HepG2 (cell line): ENCODE measurements around the gene RBM26. TPM values are rescaled to one million over a fixed set of nuclear protein-coding genes. Genes with fewer than 3 reads are reported as not detected.
A peak's percentile ranks its signal among the peaks of the same experiment; 100 is the strongest.

Source experiments
- ATAC-seq: fragments of 200-7000 bp; cut with Tn5 transposase; 3 replicates; pipeline ENCODE4 v1.9.1; 2020; ENCODE audit warnings: mild to moderate bottlenecking, moderate library complexity
- BruUV-seq: library from RNA; stranded (reverse); fragments of 400-500 nt; replicated peaks from 2 replicates; lab custom pipeline; 2021; lab: Mats Ljungman, UMichigan
- CTCF ChIA-PET: fragments of 300-600 bp; formaldehyde crosslinking; extraction: SDS; loops from one replicate; lab custom pipeline; 2021; ENCODE audit warnings: low total read pairs, inconsistent platforms, low intra/inter-chr PET ratio; lab: Yijun Ruan, JAX
- POLR2A ChIA-PET: fragments of 350-600 bp; sonication (Branson Sonifier 250); formaldehyde crosslinking; loops from one replicate; lab custom pipeline; 2020; ENCODE audit warnings: antibody characterized with exemption, inconsistent platforms; lab: Yijun Ruan, JAX
- DNase-seq: peaks from one replicate; pipeline ENCODE4 v3.0.0-alpha.2; 2015; ENCODE audit warnings: low spot score
- FAIRE-seq: peaks from 3 replicates; lab custom pipeline; 2011; peaks lifted over from hg19 to GRCh38; lab: Jason Lieb, UNC
- H2AFZ ChIP-seq: one replicate; pipeline ENCODE4 v1.6.1; 2011; ENCODE audit warnings: low read length, inconsistent platforms
- H3K27ac ChIP-seq: fragments of 300-600 bp; 3 replicates; pipeline ENCODE4 v1.8.0; 2011; ENCODE audit warnings: mixed run types, mild to moderate bottlenecking, mixed read lengths, low read length, inconsistent platforms; ENCODE audit not compliant: insufficient read depth; ENCODE audit errors: extremely low read length
- H3K27me3 ChIP-seq, 2 experiments: fragments of 200-600 bp in 1 of 2; 2 replicates in 1 of 2; 3 replicates in 1 of 2; pipeline versions ENCODE4 v1.6.0 to v1.8.0; 2011; ENCODE audit warnings: low read length in 2 of 2, mild to moderate bottlenecking in 2 of 2, moderate library complexity in 2 of 2, inconsistent platforms in 1 of 2; ENCODE audit not compliant: insufficient read depth in 2 of 2, control insufficient read depth in 1 of 2
- H3K36me3 ChIP-seq, 2 experiments: fragments of 200-600 bp in 1 of 2; replicated peaks in 1 of 2; 2 replicates in 1 of 2; 3 replicates in 1 of 2; pipeline versions ENCODE4 v1.5.1 to v1.8.0; 2011; ENCODE audit warnings: low read length in 2 of 2, inconsistent platforms in 1 of 2; ENCODE audit not compliant: insufficient read depth in 2 of 2, control insufficient read depth in 1 of 2
- H3K4me1 ChIP-seq: 2 replicates; pipeline ENCODE4 v1.5.1; 2012; ENCODE audit warnings: low read length, inconsistent platforms; ENCODE audit not compliant: insufficient read depth
- H3K4me2 ChIP-seq: 2 replicates; pipeline ENCODE4 v1.6.0; 2011; ENCODE audit warnings: low read depth, low read length, inconsistent platforms
- H3K4me3 ChIP-seq, 3 experiments: fragments of 200-600 bp in 1 of 3; sonication (generic), shearing (Covaris generic) in 1 of 3; replicated peaks in 1 of 3; 2 replicates each; pipeline ENCODE4 v1.5.1; 2011 to 2016; ENCODE audit warnings: low read length in 3 of 3, inconsistent platforms in 2 of 3, low read depth in 2 of 3, mild to moderate bottlenecking in 2 of 3, control low read depth in 1 of 3, mixed read lengths in 1 of 3; ENCODE audit not compliant: insufficient read depth in 1 of 3
- H3K79me2 ChIP-seq: one replicate; pipeline ENCODE4 v1.6.1; 2011; ENCODE audit warnings: low read length, inconsistent platforms; ENCODE audit not compliant: insufficient read depth
- H3K9ac ChIP-seq: 2 replicates; pipeline ENCODE4 v1.6.0; 2011; ENCODE audit warnings: mild to moderate bottlenecking, low read depth, low read length, inconsistent platforms; ENCODE audit not compliant: insufficient read depth
- H3K9me3 ChIP-seq: 2 replicates; pipeline ENCODE4 v1.5.1; 2012; ENCODE audit warnings: mild to moderate bottlenecking, low read length
- H4K20me1 ChIP-seq: 2 replicates; pipeline ENCODE4 v1.6.0; 2011; ENCODE audit warnings: inconsistent platforms, mild to moderate bottlenecking, low read length, moderate library complexity; ENCODE audit not compliant: insufficient read depth
- RBFOX2 ChIP-seq: fragments of 200-400 bp; formaldehyde crosslinking; IDR thresholded peaks from 2 replicates; pipeline ENCODE4 v1.6.1; 2017; ENCODE audit warnings: low read depth, mild to moderate bottlenecking, low read length
- ZNF230 ChIP-seq: sonication (generic); formaldehyde crosslinking; IDR thresholded peaks from 2 replicates; pipeline ENCODE4 v1.4.0; 2020; ENCODE audit warnings: mild to moderate bottlenecking, missing genetic modification reagents
- ZNF629 ChIP-seq: sonication (generic); formaldehyde crosslinking; conservative IDR thresholded peaks from 2 replicates; pipeline ENCODE4 v1.5.0; 2020; ENCODE audit warnings: missing genetic modification reagents
- WGBS: methylation state at CpG from one replicate; pipeline ENCODE4 v1.1.6; 2017; ENCODE audit warnings: low lambda C conversion rate; 5-methylcytosine and 5-hydroxymethylcytosine counted together
- in situ Hi-C: cut with HindIII; loops from 2 replicates; pipeline ENCODE4 v1.10.0; 2017; ENCODE audit warnings: low pct_unique_long_range_greater_than_20kb; ENCODE audit not compliant: extremely low pct_ligation_motif_present
- intact Hi-C: fragments of 100-400 bp; cut with micrococcal nuclease; formaldehyde crosslinking; loops from one replicate; pipeline ENCODE4 v1.10.0; 2022; ENCODE audit not compliant: unreplicated experiment
- polyA plus RNA-seq, 8 experiments: library from polyadenylated mRNA; depleted of rRNA in 3 of 8; stranded (reverse) in 7 of 8; unstranded in 1 of 8; fragments of >200 nt; fragmentation: Illumina TruSeq in 4 of 8; extraction: Trizol in 4 of 8; gene quantifications; 2 replicates each; pipeline versions ENCODE4 v1.2.1 to v1.2.3, GENCODE V29; 2011 to 2016; ENCODE audit warnings: low read depth in 4 of 8, missing spikeins in 1 of 8, mixed read lengths in 1 of 8; ENCODE audit not compliant: insufficient read depth in 1 of 8
- total RNA-seq, 5 experiments: library from RNA; depleted of rRNA; stranded (reverse); fragments of >200 nt; fragmentation: Illumina TruSeq; extraction: Trizol; gene quantifications; 2 replicates each; pipeline ENCODE4 v1.2.3, GENCODE V29; 2016; ENCODE audit warnings: low read depth in 1 of 5
- TF ChIP-seq, protein P1 (sequence below): IDR thresholded peaks from 2 replicates; pipeline ENCODE4 v1.6.1; 2012; ENCODE audit warnings: low read length, improper control_type of control experiment
- TF ChIP-seq, protein P2 (sequence below): sonication (generic); formaldehyde crosslinking; IDR thresholded peaks from 2 replicates; pipeline ENCODE4 v1.5.0; 2020; ENCODE audit warnings: missing genetic modification reagents

Gene RBM26
- total and polyA plus RNA-seq, 2 of the 13 experiments (the other 11 are each of a cell fraction or from before 2014, with no cell fraction given), result 19.4 to 34.4 TPM

- intact Hi-C loops, result no loop called here
- H3K4me2 ChIP-seq, result peak overlapping the region; percentile 87
- CTCF ChIA-PET, result no interaction called here
Observed at GRCh38 chr13:79401259-79402070, 4.6 kb downstream of the RBM26 start.

More at GRCh38 chr13:79401259-79402070, 4.6 kb downstream of the RBM26 start:
- WGBS, result 79% methylated on average over 2 of the region's 2 CpGs
- Histone ChIP-seq H3K36me3 (peaks cover 0 to 12% of the 10 kb centered on the region in 2 experiments; a peak in 3 of 5 replicates), H3K4me3 (no peak overlapping the region), H3K4me1 (peaks cover 58% of the 10 kb centered on the region), H3K9me3 (no peaks in the 10 kb centered on the region), H3K9ac (no peak overlapping the region), H3K27ac (no peak overlapping the region), H4K20me1 (peaks cover 23% of the 10 kb centered on the region), H3K79me2 (peaks cover 97% of the 10 kb centered on the region), H3K27me3 (no peaks in the 10 kb centered on the region; a peak in 1 of 5 replicates), H2AFZ (no peak overlapping the region)
- 0 out of 2 replicates have a peak, but pooled peaks have one; percentile 15 for TF ChIP-seq RBFOX2
- no peak for TF ChIP-seq ZNF230 (CRISPR knock-in tag)
- TF ChIP-seq, protein P1, sequence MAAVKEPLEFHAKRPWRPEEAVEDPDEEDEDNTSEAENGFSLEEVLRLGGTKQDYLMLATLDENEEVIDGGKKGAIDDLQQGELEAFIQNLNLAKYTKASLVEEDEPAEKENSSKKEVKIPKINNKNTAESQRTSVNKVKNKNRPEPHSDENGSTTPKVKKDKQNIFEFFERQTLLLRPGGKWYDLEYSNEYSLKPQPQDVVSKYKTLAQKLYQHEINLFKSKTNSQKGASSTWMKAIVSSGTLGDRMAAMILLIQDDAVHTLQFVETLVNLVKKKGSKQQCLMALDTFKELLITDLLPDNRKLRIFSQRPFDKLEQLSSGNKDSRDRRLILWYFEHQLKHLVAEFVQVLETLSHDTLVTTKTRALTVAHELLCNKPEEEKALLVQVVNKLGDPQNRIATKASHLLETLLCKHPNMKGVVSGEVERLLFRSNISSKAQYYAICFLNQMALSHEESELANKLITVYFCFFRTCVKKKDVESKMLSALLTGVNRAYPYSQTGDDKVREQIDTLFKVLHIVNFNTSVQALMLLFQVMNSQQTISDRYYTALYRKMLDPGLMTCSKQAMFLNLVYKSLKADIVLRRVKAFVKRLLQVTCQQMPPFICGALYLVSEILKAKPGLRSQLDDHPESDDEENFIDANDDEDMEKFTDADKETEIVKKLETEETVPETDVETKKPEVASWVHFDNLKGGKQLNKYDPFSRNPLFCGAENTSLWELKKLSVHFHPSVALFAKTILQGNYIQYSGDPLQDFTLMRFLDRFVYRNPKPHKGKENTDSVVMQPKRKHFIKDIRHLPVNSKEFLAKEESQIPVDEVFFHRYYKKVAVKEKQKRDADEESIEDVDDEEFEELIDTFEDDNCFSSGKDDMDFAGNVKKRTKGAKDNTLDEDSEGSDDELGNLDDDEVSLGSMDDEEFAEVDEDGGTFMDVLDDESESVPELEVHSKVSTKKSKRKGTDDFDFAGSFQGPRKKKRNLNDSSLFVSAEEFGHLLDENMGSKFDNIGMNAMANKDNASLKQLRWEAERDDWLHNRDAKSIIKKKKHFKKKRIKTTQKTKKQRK, result no peak
- TF ChIP-seq, protein P2, sequence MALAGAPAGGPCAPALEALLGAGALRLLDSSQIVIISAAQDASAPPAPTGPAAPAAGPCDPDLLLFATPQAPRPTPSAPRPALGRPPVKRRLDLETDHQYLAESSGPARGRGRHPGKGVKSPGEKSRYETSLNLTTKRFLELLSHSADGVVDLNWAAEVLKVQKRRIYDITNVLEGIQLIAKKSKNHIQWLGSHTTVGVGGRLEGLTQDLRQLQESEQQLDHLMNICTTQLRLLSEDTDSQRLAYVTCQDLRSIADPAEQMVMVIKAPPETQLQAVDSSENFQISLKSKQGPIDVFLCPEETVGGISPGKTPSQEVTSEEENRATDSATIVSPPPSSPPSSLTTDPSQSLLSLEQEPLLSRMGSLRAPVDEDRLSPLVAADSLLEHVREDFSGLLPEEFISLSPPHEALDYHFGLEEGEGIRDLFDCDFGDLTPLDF (CRISPR knock-in tag), result no peak
- TF ChIP-seq ZNF629 (CRISPR knock-in tag), result peak; percentile 71
- POLR2A ChIA-PET, result no interaction called here
- no peak for FAIRE-seq
- BruUV-seq, result no TSS peak
- DNase-seq, result no peak
- no peak for ATAC-seq
- in situ Hi-C loops, result loop anchor here (25.0 kb wide), 1 partner anchor 936 kb away; the partner anchor contains the start of gene SPRY2
